Lower lobe of right lung (tissue), 2 donors: ENCODE measurements around the gene NCAM2. TPM values are rescaled to one million over a fixed set of nuclear protein-coding genes. Genes with fewer than 3 reads are reported as not detected.

Source experiments
- ATAC-seq, 2 donors: fragments of 200-7000 bp; cut with Tn5 transposase; one replicate each; pipeline ENCODE4 v1.9.1; 2020 to 2022; ENCODE audit warnings: mild to moderate bottlenecking in 2 of 2, moderate library complexity in 2 of 2
- DNase-seq: peaks from one replicate; pipeline ENCODE4 v3.0.0-alpha.2; 2020
- H3K27ac ChIP-seq: fragments of 200-600 bp; one replicate; pipeline ENCODE4 v1.8.0; 2022
- H3K27me3 ChIP-seq: fragments of 200-600 bp; one replicate; pipeline ENCODE4 v1.8.0; 2022; ENCODE audit warnings: low read depth
- H3K36me3 ChIP-seq: fragments of 200-600 bp; one replicate; pipeline ENCODE4 v1.8.0; 2022; ENCODE audit warnings: mild to moderate bottlenecking
- H3K4me1 ChIP-seq: fragments of 200-600 bp; one replicate; pipeline ENCODE4 v1.8.0; 2022
- H3K4me3 ChIP-seq: fragments of 200-600 bp; one replicate; pipeline ENCODE4 v1.8.0; 2022; ENCODE audit warnings: mild to moderate bottlenecking
- H3K9me3 ChIP-seq: fragments of 200-600 bp; one replicate; pipeline ENCODE4 v1.8.0; 2022
- intact Hi-C: fragments of 100-400 bp; cut with DNase I; formaldehyde crosslinking; loops from one replicate; pipeline ENCODE4 v1.11.0; 2022
- total RNA-seq: library from RNA; stranded (reverse); fragmentation: NEBNext Ultra II Directional; extraction: Animal tissue kit (Norgen Biotek cat#: 25700); gene quantifications from one replicate; pipeline ENCODE4 v1.2.1, GENCODE V29; 2021
- TF ChIP-seq, protein P1 (sequence below): fragments of 200-600 bp; IDR thresholded peaks from one replicate; pipeline ENCODE4 v1.8.0; 2022; ENCODE audit warnings: antibody characterized with exemption, mild to moderate bottlenecking
- donor health status: DM: no; HTN: yes; CAD: no; lungs with severe emphysema.

Gene NCAM2
- total RNA-seq, 1 donor from 2014 or later, result 8.8 TPM

- intact Hi-C loops, result no loop called here
Measured at GRCh38 chr21:21187579-21187978, 189.4 kb downstream of the NCAM2 start.

GRCh38 chr21:21188513-21189195, 190.4 kb downstream of the NCAM2 start:
- Histone ChIP-seq H3K36me3 (no peaks in the 10 kb centered on the region), H3K27me3 (no peaks in the 10 kb centered on the region), H3K4me1 (no peaks in the 10 kb centered on the region), H3K4me3 (no peak overlapping the region), H3K27ac (no peak overlapping the region), H3K9me3 (no peaks in the 10 kb centered on the region)
- DNase-seq (no peak), ATAC-seq (no peak)
- TF ChIP-seq, protein P1, sequence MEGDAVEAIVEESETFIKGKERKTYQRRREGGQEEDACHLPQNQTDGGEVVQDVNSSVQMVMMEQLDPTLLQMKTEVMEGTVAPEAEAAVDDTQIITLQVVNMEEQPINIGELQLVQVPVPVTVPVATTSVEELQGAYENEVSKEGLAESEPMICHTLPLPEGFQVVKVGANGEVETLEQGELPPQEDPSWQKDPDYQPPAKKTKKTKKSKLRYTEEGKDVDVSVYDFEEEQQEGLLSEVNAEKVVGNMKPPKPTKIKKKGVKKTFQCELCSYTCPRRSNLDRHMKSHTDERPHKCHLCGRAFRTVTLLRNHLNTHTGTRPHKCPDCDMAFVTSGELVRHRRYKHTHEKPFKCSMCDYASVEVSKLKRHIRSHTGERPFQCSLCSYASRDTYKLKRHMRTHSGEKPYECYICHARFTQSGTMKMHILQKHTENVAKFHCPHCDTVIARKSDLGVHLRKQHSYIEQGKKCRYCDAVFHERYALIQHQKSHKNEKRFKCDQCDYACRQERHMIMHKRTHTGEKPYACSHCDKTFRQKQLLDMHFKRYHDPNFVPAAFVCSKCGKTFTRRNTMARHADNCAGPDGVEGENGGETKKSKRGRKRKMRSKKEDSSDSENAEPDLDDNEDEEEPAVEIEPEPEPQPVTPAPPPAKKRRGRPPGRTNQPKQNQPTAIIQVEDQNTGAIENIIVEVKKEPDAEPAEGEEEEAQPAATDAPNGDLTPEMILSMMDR, result no peak
- intact Hi-C loops, result no loop called here

More at GRCh38 chr21:21187579-21187978, 189.4 kb downstream of the NCAM2 start:
- Histone ChIP-seq H3K4me1 (no peaks in the 10 kb centered on the region), H3K9me3 (no peaks in the 10 kb centered on the region), H3K4me3 (no peak overlapping the region), H3K36me3 (no peaks in the 10 kb centered on the region), H3K27me3 (no peaks in the 10 kb centered on the region), H3K27ac (no peak overlapping the region)
- ATAC-seq, result no peak
- DNase-seq, result no peak
- TF ChIP-seq, protein P1, result no peak

- Histone ChIP-seq H3K27ac (no peak overlapping the region), H3K27me3 (no peaks in the 10 kb centered on the region), H3K36me3 (no peaks in the 10 kb centered on the region), H3K4me3 (no peak overlapping the region), H3K9me3 (no peaks in the 10 kb centered on the region), H3K4me1 (no peaks in the 10 kb centered on the region)
- no peak for ATAC-seq
- intact Hi-C loops, result no loop called here
- TF ChIP-seq, protein P1, result no peak
- no peak for DNase-seq
Measured at GRCh38 chr21:21195417-21195943, 197.3 kb downstream of the NCAM2 start.

- no peaks in the 10 kb centered on the region for H3K36me3 ChIP-seq
- no peak overlapping the region for H3K4me3 ChIP-seq
- H3K9me3 ChIP-seq, result no peaks in the 10 kb centered on the region
- H3K27me3 ChIP-seq, result no peaks in the 10 kb centered on the region
- DNase-seq (no peak), ATAC-seq (no peak)
- intact Hi-C loops, result no loop called here
- H3K4me1 ChIP-seq, result no peaks in the 10 kb centered on the region
- TF ChIP-seq, protein P1, result no peak
- H3K27ac ChIP-seq, result no peak overlapping the region
Measured at GRCh38 chr21:21196087-21196486, 197.9 kb downstream of the NCAM2 start.

GRCh38 chr21:21196848-21197247, 198.6 kb downstream of the NCAM2 start:
- DNase-seq, result no peak
- intact Hi-C loops, result no loop called here

More at GRCh38 chr21:21196848-21197247, 198.6 kb downstream of the NCAM2 start:
- ATAC-seq, result no peak
- Histone ChIP-seq H3K27ac (no peak overlapping the region), H3K4me1 (no peaks in the 10 kb centered on the region), H3K9me3 (no peaks in the 10 kb centered on the region), H3K27me3 (no peaks in the 10 kb centered on the region), H3K4me3 (no peak overlapping the region), H3K36me3 (no peaks in the 10 kb centered on the region)
- TF ChIP-seq, protein P1, result no peak
